Effector memory CD4-positive, alpha-beta T cell (primary cell): ENCODE measurements around the gene FAM110D.

Experiments
- DNase-seq, 3 donors: peaks; one replicate each; pipeline ENCODE4 v3.0.0-alpha.2; 2020
- H3K27ac ChIP-seq: 2 replicates; pipeline ENCODE4 v1.7.0; 2013; ENCODE audit warnings: mild to moderate bottlenecking, low read length, moderate library complexity; ENCODE audit not compliant: insufficient read depth, poor library complexity, severe bottlenecking
- H3K27me3 ChIP-seq: replicated peaks from 2 replicates; pipeline ENCODE4 v1.7.0; 2013; ENCODE audit warnings: mild to moderate bottlenecking, low read length; ENCODE audit not compliant: insufficient read depth, control insufficient read depth, poor library complexity, severe bottlenecking
- H3K36me3 ChIP-seq: 2 replicates; pipeline ENCODE4 v1.7.0; 2013; ENCODE audit warnings: mild to moderate bottlenecking, low read length, moderate library complexity; ENCODE audit not compliant: control insufficient read depth, insufficient read depth
- H3K4me1 ChIP-seq: 2 replicates; pipeline ENCODE4 v1.7.0; 2013; ENCODE audit warnings: low read length, mild to moderate bottlenecking; ENCODE audit not compliant: control insufficient read depth, insufficient read depth, poor library complexity, severe bottlenecking
- H3K4me3 ChIP-seq: 2 replicates; pipeline ENCODE4 v1.7.0; 2013; ENCODE audit warnings: low read length, low read depth, mild to moderate bottlenecking; ENCODE audit not compliant: insufficient read depth, poor library complexity, severe bottlenecking
- H3K9me3 ChIP-seq: 2 replicates; pipeline ENCODE4 v1.7.0; 2013; ENCODE audit warnings: mild to moderate bottlenecking, low read length, moderate library complexity; ENCODE audit not compliant: control insufficient read depth
- total RNA-seq, 3 donors: gene quantifications; one replicate each; lab custom pipeline; 2026; lab: John Stamatoyannopoulos, UW

Gene FAM110D
- total RNA-seq: 0 reads per million in 3 donors

GRCh38 chr1:26158908-26159742 lies at the start of gene FAM110D:
Gene FAM110D (plus strand): TSS chr1:26159079. CDS start chr1:26161292, 2,213 bp downstream.
- no peaks in the 10 kb centered on the region for H3K36me3 ChIP-seq
- peaks cover 34% of the 10 kb centered on the region for H3K27me3 ChIP-seq
- peaks cover 13% of the 10 kb centered on the region for H3K4me1 ChIP-seq
- DNase-seq: no peak
- no peak within 1 kb of the TSS for H3K4me3 ChIP-seq
- H3K9me3 ChIP-seq: no peaks in the 10 kb centered on the region
- H3K27ac ChIP-seq: no peak within 1 kb of the TSS

GRCh38 chr1:26109229-26110164 lies 49.4 kb upstream of the FAM110D start:
- Histone ChIP-seq H3K27me3 (no peaks in the 10 kb centered on the region), H3K36me3 (peaks cover 1% of the 10 kb centered on the region), H3K9me3 (no peaks in the 10 kb centered on the region), H3K4me1 (peaks cover 11% of the 10 kb centered on the region), H3K4me3 (no peak overlapping the region), H3K27ac (no peak overlapping the region)
- no peak for DNase-seq

GRCh38 chr1:26110731-26111529 lies 47.9 kb upstream of the FAM110D start:
- H3K27ac ChIP-seq: peak overlapping the region; percentile 72

GRCh38 chr1:26111530-26112406 lies 47.1 kb upstream of the FAM110D start, which contains the start of gene PDIK1L:
Gene PDIK1L (plus strand): TSS chr1:26111824. CDS start chr1:26114309, 2,485 bp downstream.
- peaks cover 17% of the 10 kb centered on the region for H3K36me3 ChIP-seq
- peak within 1 kb of the TSS; percentile 78 for H3K27ac ChIP-seq
- H3K9me3 ChIP-seq: no peaks in the 10 kb centered on the region

More at GRCh38 chr1:26110731-26111529, 47.9 kb upstream of the FAM110D start:
- Histone ChIP-seq H3K9me3 (no peaks in the 10 kb centered on the region), H3K4me1 (peaks cover 11% of the 10 kb centered on the region), H3K27me3 (no peaks in the 10 kb centered on the region), H3K36me3 (peaks cover 11% of the 10 kb centered on the region), H3K4me3 (peak overlapping the region; percentile 100)
- peak; percentile 54 to 74 (median 67) for DNase-seq

GRCh38 chr1:26112407-26112775 lies 46.5 kb upstream of the FAM110D start:
- peaks cover 17% of the 10 kb centered on the region for H3K36me3 ChIP-seq
- no peak for DNase-seq
- H3K4me1 ChIP-seq: peaks cover 11% of the 10 kb centered on the region
- H3K27ac ChIP-seq: peak overlapping the region; percentile 78
- no peaks in the 10 kb centered on the region for H3K9me3 ChIP-seq
- no peaks in the 10 kb centered on the region for H3K27me3 ChIP-seq
- peak overlapping the region; percentile 100 for H3K4me3 ChIP-seq

More at GRCh38 chr1:26111530-26112406, 47.1 kb upstream of the FAM110D start, which contains the start of gene PDIK1L:
- Histone ChIP-seq H3K4me1 (peaks cover 11% of the 10 kb centered on the region), H3K4me3 (peak within 1 kb of the TSS; percentile 100), H3K27me3 (no peaks in the 10 kb centered on the region)
- peak; percentile 89 to 91 (median 90) for DNase-seq

- DNase-seq: no peak
- no peaks in the 10 kb centered on the region for H3K9me3 ChIP-seq
- no peaks in the 10 kb centered on the region for H3K27me3 ChIP-seq
- H3K36me3 ChIP-seq: peaks cover 27% of the 10 kb centered on the region
- no peak overlapping the region for H3K27ac ChIP-seq
- no peak overlapping the region for H3K4me3 ChIP-seq
- peaks cover 11% of the 10 kb centered on the region for H3K4me1 ChIP-seq
Measured at GRCh38 chr1:26114165-26114927, 44.5 kb upstream of the FAM110D start.

- DNase-seq: no peak
- Histone ChIP-seq H3K27ac (no peak overlapping the region), H3K4me3 (no peak overlapping the region), H3K4me1 (peaks cover 3% of the 10 kb centered on the region), H3K27me3 (no peaks in the 10 kb centered on the region), H3K9me3 (no peaks in the 10 kb centered on the region), H3K36me3 (peaks cover 29% of the 10 kb centered on the region)
Measured at GRCh38 chr1:26119892-26120608, 38.8 kb upstream of the FAM110D start.
